ENCODE measurements around the gene MPI. TPM values are rescaled to one million over a fixed set of nuclear protein-coding genes. Genes with fewer than 3 reads are reported as not detected.
A peak's percentile ranks its signal among the peaks of the same experiment; 100 is the strongest.

MPI gene
- total and polyA plus RNA-seq, 10 of the 15 experiments (the other 5 are each of a cell fraction or from before 2014, with no cell fraction given) = 35.6 to 93.9 (median 44.1) TPM

DNA sequence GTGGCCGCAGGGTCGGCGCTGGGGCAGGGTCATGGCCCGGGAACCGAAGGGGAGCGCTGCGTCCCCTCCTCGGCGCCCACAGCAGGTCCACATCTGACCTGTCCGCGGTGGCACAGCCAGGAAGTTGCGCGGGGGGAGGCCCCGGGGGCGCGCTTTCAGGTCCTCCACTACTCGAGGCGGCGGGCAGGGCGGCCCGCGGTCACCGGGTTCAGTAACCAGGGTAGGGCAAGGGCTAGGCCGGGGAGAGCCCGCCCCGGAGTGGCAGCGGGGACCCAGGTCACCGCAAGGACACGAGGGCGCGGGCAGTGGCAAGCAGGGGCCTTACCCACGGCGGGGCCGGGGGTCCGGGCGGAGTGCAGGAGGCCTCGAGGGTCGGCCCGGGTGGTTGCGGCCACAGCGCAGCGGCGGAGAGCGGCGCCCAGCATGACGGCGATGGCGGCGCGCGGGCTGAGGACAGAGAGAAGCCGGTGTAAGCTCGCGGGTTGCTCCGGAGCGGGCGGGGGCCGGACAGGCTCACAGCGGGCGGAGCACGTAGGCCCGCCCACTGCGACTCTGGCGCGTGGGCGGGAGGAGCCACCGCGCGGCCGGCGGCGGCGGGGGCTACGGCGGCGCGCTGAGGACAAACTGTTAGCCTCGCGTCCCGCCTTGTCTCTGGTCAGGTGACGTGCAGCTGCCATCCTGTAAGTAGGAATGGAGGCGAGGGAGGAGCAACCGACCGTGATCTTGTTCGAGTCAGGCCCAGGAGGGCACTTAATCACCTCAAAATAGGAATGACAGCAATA lies 47.9 kb downstream of the MPI start, which contains the start of gene COX5A (continued):
- TF ChIP-seq, protein P1, sequence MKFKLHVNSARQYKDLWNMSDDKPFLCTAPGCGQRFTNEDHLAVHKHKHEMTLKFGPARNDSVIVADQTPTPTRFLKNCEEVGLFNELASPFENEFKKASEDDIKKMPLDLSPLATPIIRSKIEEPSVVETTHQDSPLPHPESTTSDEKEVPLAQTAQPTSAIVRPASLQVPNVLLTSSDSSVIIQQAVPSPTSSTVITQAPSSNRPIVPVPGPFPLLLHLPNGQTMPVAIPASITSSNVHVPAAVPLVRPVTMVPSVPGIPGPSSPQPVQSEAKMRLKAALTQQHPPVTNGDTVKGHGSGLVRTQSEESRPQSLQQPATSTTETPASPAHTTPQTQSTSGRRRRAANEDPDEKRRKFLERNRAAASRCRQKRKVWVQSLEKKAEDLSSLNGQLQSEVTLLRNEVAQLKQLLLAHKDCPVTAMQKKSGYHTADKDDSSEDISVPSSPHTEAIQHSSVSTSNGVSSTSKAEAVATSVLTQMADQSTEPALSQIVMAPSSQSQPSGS (IDR thresholded peaks at IDR 0.05; ENCODE audit: low read length) = no peak
- TF ChIP-seq, protein P2, sequence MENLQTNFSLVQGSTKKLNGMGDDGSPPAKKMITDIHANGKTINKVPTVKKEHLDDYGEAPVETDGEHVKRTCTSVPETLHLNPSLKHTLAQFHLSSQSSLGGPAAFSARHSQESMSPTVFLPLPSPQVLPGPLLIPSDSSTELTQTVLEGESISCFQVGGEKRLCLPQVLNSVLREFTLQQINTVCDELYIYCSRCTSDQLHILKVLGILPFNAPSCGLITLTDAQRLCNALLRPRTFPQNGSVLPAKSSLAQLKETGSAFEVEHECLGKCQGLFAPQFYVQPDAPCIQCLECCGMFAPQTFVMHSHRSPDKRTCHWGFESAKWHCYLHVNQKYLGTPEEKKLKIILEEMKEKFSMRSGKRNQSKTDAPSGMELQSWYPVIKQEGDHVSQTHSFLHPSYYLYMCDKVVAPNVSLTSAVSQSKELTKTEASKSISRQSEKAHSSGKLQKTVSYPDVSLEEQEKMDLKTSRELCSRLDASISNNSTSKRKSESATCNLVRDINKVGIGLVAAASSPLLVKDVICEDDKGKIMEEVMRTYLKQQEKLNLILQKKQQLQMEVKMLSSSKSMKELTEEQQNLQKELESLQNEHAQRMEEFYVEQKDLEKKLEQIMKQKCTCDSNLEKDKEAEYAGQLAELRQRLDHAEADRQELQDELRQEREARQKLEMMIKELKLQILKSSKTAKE (IDR thresholded peaks at IDR 0.05; ENCODE audit: low read depth, poor library complexity, severe bottlenecking) = no peak
- TF ChIP-seq SMARCA5 (IDR thresholded peaks at IDR 0.05) (peak; percentile 77; the same call in 1 of the 2 replicates), SUPT20H (IDR thresholded peaks at IDR 0.05; ENCODE audit: borderline replicate concordance, control insufficient read depth, low read depth, low read length) (no peak), ZNF24 (IDR thresholded peaks at IDR 0.05) (0 out of 2 replicates have a peak, but pooled peaks have one; percentile 16), BACH1 (IDR thresholded peaks at IDR 0.05; ENCODE audit: borderline replicate concordance) (peak; percentile 85), SREBF2 (IDR thresholded peaks at IDR 0.05; ENCODE audit: low read length) (no peak), STAT3 (IDR thresholded peaks at IDR 0.05; ENCODE audit: low read depth, low read length) (no peak), MTA3 (IDR thresholded peaks at IDR 0.05; ENCODE audit: borderline replicate concordance, low read length) (no peak), NR2F1 (conservative IDR thresholded peaks at IDR 0.05) (peak; percentile 94), ESRRA (IDR thresholded peaks at IDR 0.05; ENCODE audit: low read length) (no peak), ZNF622 (IDR thresholded peaks at IDR 0.05) (no peak), CREM (IDR thresholded peaks at IDR 0.05; ENCODE audit: low read depth) (peak; percentile 80), SUZ12 (IDR thresholded peaks at IDR 0.05; ENCODE audit: unreplicated experiment) (no peak), PML (IDR thresholded peaks at IDR 0.05; ENCODE audit: low read length) (peak; percentile 72; the same call in 1 of the 2 replicates), HDAC6 (IDR thresholded peaks at IDR 0.05; ENCODE audit: unreplicated experiment) (no peak), IKZF1 (conservative IDR thresholded peaks at IDR 0.05) (peak; percentile 77)
- TF ChIP-seq, protein P3, sequence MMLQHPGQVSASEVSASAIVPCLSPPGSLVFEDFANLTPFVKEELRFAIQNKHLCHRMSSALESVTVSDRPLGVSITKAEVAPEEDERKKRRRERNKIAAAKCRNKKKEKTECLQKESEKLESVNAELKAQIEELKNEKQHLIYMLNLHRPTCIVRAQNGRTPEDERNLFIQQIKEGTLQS (IDR thresholded peaks at IDR 0.05; ENCODE audit: borderline replicate concordance, extremely low read depth, low read depth, low read length) = no peak
- TF ChIP-seq, protein P4, sequence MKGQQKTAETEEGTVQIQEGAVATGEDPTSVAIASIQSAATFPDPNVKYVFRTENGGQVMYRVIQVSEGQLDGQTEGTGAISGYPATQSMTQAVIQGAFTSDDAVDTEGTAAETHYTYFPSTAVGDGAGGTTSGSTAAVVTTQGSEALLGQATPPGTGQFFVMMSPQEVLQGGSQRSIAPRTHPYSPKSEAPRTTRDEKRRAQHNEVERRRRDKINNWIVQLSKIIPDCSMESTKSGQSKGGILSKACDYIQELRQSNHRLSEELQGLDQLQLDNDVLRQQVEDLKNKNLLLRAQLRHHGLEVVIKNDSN (IDR thresholded peaks at IDR 0.05; ENCODE audit: borderline replicate concordance, extremely low read length, insufficient read depth, low read depth, low read length) = peak; percentile 85
- TF ChIP-seq, protein P5, sequence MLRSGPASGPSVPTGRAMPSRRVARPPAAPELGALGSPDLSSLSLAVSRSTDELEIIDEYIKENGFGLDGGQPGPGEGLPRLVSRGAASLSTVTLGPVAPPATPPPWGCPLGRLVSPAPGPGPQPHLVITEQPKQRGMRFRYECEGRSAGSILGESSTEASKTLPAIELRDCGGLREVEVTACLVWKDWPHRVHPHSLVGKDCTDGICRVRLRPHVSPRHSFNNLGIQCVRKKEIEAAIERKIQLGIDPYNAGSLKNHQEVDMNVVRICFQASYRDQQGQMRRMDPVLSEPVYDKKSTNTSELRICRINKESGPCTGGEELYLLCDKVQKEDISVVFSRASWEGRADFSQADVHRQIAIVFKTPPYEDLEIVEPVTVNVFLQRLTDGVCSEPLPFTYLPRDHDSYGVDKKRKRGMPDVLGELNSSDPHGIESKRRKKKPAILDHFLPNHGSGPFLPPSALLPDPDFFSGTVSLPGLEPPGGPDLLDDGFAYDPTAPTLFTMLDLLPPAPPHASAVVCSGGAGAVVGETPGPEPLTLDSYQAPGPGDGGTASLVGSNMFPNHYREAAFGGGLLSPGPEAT (IDR thresholded peaks at IDR 0.05; ENCODE audit: low read depth) = no peak
- TF ChIP-seq, protein P6, sequence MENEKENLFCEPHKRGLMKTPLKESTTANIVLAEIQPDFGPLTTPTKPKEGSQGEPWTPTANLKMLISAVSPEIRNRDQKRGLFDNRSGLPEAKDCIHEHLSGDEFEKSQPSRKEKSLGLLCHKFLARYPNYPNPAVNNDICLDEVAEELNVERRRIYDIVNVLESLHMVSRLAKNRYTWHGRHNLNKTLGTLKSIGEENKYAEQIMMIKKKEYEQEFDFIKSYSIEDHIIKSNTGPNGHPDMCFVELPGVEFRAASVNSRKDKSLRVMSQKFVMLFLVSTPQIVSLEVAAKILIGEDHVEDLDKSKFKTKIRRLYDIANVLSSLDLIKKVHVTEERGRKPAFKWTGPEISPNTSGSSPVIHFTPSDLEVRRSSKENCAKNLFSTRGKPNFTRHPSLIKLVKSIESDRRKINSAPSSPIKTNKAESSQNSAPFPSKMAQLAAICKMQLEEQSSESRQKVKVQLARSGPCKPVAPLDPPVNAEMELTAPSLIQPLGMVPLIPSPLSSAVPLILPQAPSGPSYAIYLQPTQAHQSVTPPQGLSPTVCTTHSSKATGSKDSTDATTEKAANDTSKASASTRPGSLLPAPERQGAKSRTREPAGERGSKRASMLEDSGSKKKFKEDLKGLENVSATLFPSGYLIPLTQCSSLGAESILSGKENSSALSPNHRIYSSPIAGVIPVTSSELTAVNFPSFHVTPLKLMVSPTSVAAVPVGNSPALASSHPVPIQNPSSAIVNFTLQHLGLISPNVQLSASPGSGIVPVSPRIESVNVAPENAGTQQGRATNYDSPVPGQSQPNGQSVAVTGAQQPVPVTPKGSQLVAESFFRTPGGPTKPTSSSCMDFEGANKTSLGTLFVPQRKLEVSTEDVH (IDR thresholded peaks at IDR 0.05; ENCODE audit: low read depth, partially characterized antibody) = no peak

All from GM12878 (cell line).